GM18502 (cell line): Measurements from ENCODE around the gene HNRNPR.
A peak's percentile ranks its signal among the peaks of the same experiment; 100 is the strongest.

Experiments
- ATAC-seq: cut with Tn5 transposase; IDR thresholded peaks from one replicate; pipeline ENCODE4 v1.9.1; 2021; ENCODE audit warnings: mild to moderate bottlenecking; ENCODE audit not compliant: unreplicated experiment, poor library complexity

HNRNPR gene

DNA sequence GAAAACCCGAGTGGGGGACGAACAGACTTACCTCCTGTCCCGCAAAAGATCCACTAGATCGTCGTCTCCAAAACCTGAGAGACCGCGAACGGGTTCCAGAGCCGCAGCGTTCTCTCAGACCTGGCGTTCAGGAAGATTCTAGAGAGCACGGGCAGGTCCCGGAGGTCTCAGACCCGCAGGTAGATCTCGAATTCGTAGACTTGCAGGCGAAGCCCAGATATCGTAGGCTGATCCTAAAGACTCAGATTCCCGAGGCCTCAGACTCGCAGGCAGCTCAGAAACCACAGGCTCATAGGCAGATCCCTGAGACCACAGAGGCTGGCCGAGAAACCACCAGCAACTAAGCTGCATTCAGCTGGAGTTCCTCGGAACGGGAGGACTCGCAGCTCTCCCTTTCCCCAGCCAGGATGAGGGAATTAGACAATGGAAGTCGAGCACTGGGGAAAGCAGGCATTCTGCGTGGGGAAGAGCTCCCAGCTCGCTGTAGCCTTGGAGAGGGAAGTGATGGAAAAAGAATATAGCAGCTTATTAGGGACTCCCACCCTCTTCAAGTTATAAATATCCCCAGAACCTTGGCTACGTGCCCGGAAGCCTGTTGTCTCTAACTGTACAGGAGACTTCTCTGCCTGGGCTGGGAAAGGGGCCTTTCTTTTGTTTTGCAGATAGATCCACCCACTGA is 25.4 kb upstream of the HNRNPR start, which contains the start of gene ZNF436:
ZNF436 (minus strand) TSS at position 502 of the 679 bp plus-strand sequence. CDS start 1,831 bp downstream, outside the sequence.
- no peak for ATAC-seq

DNA sequence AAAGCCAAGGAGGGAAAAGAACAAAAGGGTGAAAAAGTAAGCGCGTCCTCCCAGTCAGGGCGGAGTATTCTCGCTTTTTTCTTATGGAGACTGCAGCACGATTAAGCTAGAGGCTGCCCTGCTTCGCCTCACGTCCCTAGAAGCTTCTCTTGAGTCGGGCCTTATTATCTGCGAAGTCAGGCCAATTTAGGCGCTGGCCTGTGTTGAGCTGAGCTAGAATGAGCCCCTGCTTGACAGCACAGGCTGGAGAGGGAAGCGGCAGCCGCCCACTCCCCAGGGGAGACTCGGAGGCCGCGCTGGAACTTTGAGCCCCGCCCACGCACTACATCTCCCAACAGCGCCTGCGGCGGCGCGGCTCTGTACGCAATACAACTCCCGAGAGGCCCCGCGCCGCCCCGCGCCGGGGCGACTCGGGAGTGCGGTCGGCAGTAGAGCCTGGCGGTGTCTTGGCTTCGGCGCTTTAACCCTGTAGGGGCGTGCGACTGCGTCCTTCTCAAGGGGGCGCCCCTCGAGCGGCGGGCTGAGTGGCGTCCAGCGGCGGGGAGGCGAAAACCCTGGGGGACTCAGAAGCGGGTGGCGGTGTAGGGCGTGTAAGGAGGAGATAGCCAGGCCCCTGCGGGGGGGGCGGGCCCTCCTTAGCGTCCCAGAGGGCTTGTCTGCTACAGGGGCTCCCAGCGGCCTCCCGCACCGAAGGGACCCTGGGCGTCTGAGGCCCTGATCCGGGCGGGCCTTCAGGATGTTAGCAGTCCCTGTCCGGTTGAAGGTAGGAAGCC is 24.7 kb upstream of the HNRNPR start:
- peak; percentile 75 for ATAC-seq

GRCh38 chr1:23367791-23368561 is 23.9 kb upstream of the HNRNPR start:
- peak; percentile 88 for ATAC-seq

- ATAC-seq: no peak
These were observed 23.3 kb upstream of the HNRNPR start for GRCh38 chr1:23367451-23367790.

DNA sequence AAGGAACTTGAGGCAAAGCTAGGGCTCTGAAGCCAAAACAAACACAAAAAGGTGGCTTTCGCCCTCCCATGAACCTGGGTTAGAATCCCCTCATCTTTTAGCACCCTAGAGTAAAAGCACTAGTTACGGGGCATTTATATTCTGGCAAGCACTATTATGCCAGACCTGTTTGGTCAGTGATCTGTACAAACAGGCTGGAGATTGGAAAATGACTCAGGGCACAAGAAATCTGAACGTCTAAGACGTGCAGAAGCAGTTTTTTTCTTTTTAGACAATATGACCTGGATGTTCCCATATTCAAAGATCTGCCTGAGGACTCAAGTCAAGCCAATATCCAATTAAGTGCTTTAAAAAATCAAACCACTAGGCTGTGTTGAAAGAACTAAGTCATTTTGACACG is 22.5 kb upstream of the HNRNPR start:
- no peak for ATAC-seq

DNA sequence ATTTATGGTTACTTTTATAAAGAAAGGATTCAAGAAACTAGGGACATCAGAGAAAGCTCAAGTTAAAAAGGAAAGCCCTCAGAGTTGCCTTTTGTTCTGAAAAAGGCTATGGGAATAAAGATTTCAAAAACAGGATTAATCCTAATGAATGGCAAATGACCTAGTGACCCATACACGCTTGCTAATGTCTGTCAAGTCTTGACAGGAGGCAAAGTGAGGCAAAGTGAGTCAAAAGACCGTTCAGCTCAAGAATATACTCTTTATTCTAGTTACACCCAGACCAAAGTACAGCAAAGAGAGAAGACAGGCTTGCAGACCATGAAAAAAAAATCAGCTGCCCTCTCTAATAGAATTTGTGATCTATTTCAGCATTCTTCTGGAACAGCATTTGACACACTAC is 22.1 kb upstream of the HNRNPR start:
- no peak for ATAC-seq

- no peak for ATAC-seq
These were observed 18.2 kb upstream of the HNRNPR start for GRCh38 chr1:23362218-23362713.

DNA sequence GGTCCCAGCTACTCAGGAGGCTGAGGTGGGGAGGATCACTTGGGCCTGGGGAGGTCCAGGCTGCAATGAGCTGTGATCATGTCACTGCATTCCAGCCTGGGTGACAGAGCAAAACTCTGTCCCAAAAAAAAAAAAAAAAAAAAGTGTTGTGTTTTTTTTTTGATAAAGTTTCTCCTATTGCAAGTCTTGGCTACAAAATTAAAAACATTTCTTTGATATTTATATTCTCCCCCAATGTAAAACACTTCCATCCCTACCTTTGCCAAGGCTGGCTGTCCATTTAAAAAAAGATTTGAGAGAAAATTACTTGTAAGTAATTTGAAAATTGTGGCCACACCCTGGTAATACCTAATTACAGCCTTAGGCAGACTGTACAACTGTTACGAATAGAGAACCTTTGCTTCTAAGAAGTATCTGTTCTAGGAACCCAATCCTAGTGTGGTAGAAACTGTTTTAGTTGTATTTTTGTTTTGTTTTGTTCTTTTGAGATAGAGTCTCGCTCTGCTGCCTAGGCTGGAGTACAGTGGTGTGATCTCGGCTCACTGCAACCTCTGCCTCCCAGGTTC is 14.3 kb upstream of the HNRNPR start:
- no peak for ATAC-seq

- no peak for ATAC-seq
These were observed 13.2 kb upstream of the HNRNPR start for GRCh38 chr1:23357138-23357908.

- ATAC-seq: no peak
These were observed 12.5 kb upstream of the HNRNPR start for GRCh38 chr1:23356471-23357137.

GRCh38 chr1:23354245-23354644 is 10.2 kb upstream of the HNRNPR start:
- no peak for ATAC-seq

- ATAC-seq: no peak
These were observed 8.1 kb upstream of the HNRNPR start for GRCh38 chr1:23352096-23352695.

DNA sequence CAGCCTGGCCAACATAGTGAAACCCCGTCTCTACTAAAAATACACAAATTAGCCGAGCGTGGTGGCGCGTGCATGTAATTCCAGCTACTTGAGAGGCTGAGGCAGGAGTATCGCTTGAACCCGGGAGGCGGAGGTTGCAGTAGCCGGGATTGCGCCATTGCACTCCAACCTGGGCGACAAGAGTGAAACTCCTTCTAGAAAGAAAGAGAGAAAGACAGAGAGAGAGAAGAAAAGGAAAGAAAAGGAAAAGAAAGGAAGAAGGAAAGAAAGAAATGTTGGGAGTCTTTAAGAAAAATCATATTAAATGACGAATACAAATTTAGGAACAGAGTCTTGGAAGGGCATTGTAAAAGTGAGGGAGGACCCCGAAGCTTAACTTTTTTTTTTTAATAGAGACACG is 1.8 kb upstream of the HNRNPR start:
- ATAC-seq: no peak

- ATAC-seq: no peak
These were observed 946 bp upstream of the HNRNPR start for GRCh38 chr1:23344987-23345472.

DNA sequence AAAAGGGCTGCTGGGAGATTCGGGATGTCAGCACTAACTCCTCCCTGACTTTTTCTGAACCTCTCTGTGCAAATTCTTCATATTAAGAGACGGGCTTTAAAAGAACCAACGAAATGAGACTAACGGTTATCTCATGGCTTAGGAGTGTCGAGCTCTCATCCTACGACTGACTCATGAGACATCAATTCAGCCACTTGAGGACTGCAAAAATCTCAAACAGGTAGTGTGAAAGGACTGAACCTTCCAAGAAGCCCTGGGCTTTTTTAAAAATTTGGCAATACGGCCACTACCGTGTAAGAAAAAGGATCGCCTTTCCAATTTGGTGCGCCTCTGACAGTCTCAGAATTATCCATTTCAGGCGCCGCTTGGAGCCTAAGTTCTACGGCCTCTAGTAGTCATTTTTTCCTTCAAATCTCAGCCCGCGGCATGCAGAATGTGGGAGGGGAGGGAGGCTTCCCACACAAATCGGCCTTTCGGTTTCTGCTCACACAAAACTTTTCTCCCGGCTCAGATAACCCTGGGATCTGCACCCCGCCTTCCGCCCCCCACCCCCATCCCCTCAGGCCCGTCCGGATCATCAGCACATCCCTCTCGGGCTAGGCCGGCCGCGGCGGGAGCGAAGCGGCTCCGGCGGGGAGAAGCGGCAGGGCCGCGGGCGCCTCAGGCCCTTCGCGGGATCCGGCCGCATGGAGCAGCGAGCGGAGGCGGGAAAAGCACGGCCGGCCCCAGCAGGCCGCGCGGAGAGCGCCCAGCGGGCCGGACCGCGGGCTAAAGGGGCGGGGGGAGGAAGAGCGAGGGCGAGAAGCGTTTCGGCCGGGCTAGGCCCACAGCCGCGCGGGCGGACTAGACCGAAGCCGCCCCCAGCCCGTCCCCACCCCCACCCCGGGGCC is 618 bp downstream of the HNRNPR start:
- peak; percentile 7 for ATAC-seq

- ATAC-seq: no peak
These were observed 2.0 kb downstream of the HNRNPR start for GRCh38 chr1:23341931-23342692.

DNA sequence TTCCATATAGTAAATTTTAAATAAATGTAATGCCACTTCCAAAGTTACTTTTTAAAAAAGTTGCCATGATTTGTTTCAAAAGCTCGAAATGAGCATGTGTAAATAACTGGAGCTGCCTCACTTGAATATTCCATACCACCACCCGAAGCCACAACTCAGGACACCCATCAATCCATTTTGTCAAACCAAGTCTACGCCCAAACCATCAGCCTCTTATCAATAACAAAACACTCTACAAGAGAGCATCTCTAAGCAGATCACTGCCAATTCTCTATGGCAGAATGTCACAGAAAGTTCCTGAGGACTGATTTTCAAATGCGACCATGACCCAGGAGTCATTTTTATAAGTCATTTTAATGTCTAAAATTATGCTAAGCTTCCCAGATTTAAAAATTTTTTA is 4.5 kb downstream of the HNRNPR start:
- no peak for ATAC-seq
